Esophagus (tissue), 2 donors: ENCODE data around the gene ATP4A. TPM values are rescaled to one million over a fixed set of nuclear protein-coding genes. Genes with fewer than 3 reads are reported as not detected.

Experiments
- polyA plus RNA-seq, 2 donors: library from polyadenylated mRNA; stranded (reverse); fragments of 200-250 nt; gene quantifications; one replicate each; pipeline ENCODE4 v1.2.3, GENCODE V29; 2013
- donor health status: healthy with polysubstance abuse.
- donor health status: Bipolar disorder and iron deficiency.

The ATP4A gene
- polyA plus RNA-seq, 2 donors, result 0.02 to 0.12 TPM

Other genes with a start within 250 kb of the ATP4A start
- 1 to 10 TPM in 1 of 2 donors, under 1 TPM in 1; 0.71 to 1.2 TPM for gene CD22, start 234.5 kb downstream of the ATP4A start, polyA plus RNA-seq
- not detected for gene FFAR1, start 215.8 kb downstream of the ATP4A start, polyA plus RNA-seq
- not detected for gene FFAR3, start 205.2 kb downstream of the ATP4A start, polyA plus RNA-seq
- not detected for gene GPR42, start 192.6 kb downstream of the ATP4A start, polyA plus RNA-seq
- 1 to 10 TPM in 1 of 2 donors, under 1 TPM in 1; 0.59 to 1.4 TPM for gene FFAR2, start 115.4 kb downstream of the ATP4A start, polyA plus RNA-seq
- 100 to 1,000 TPM; 109 to 238 TPM for gene KRTDAP, start 73.2 kb downstream of the ATP4A start, polyA plus RNA-seq
- 100 to 1,000 TPM; 223 to 315 TPM for gene DMKN, start 50.0 kb downstream of the ATP4A start, polyA plus RNA-seq
- gene SBSN, start 35.3 kb downstream of the ATP4A start, polyA plus RNA-seq, result 1,000 to 10,000 TPM in 1 of 2 donors, 100 to 1,000 TPM in 1; 453 to 1,191 TPM
- gene GAPDHS, start 30.2 kb downstream of the ATP4A start, polyA plus RNA-seq, result not detected
- 100 to 1,000 TPM in 1 of 2 donors, 10 to 100 TPM in 1; 61.7 to 145 TPM for gene TMEM147, start 18.0 kb downstream of the ATP4A start, polyA plus RNA-seq
- not detected for gene PMIS2, start 22.5 kb upstream of the ATP4A start, polyA plus RNA-seq
- gene HAUS5, start 49.1 kb upstream of the ATP4A start, polyA plus RNA-seq, result 10 to 100 TPM; 10.1 to 24.1 TPM
- gene RBM42, start 65.4 kb upstream of the ATP4A start, polyA plus RNA-seq, result 10 to 100 TPM; 47.8 to 61.5 TPM
- 1 to 10 TPM; 3.4 to 5.6 TPM for gene ETV2, start 78.1 kb upstream of the ATP4A start, polyA plus RNA-seq
- 1,000 to 10,000 TPM; 1,022 to 1,339 TPM for gene COX6B1, start 84.7 kb upstream of the ATP4A start, polyA plus RNA-seq
- 10 to 100 TPM; 10.7 to 11.5 TPM for gene UPK1A, start 102.9 kb upstream of the ATP4A start, polyA plus RNA-seq
- under 1 TPM; 0.07 to 0.18 TPM for gene ZBTB32, start 140.9 kb upstream of the ATP4A start, polyA plus RNA-seq
- 10 to 100 TPM; 21.5 to 33.8 TPM for gene KMT2B, start 154.3 kb upstream of the ATP4A start, polyA plus RNA-seq
- gene IGFLR1, start 178.8 kb upstream of the ATP4A start, polyA plus RNA-seq, result 1 to 10 TPM; 4.3 to 5.1 TPM
- gene U2AF1L4, start 181.8 kb upstream of the ATP4A start, polyA plus RNA-seq, result 10 to 100 TPM; 17.4 to 43.4 TPM
- 100 to 1,000 TPM in 1 of 2 donors, 10 to 100 TPM in 1; 62.5 to 128 TPM for gene PSENEN, start 182.0 kb upstream of the ATP4A start, polyA plus RNA-seq
- gene LIN37, start 184.9 kb upstream of the ATP4A start, polyA plus RNA-seq, result 10 to 100 TPM; 10.6 to 20.9 TPM
- 10 to 100 TPM; 12.5 to 18.3 TPM for gene HSPB6, start 193.4 kb upstream of the ATP4A start, polyA plus RNA-seq
- 10 to 100 TPM in 1 of 2 donors, 1 to 10 TPM in 1; 5.5 to 13.8 TPM for gene PROSER3, start 194.5 kb upstream of the ATP4A start, polyA plus RNA-seq
- 10 to 100 TPM in 1 of 2 donors, 1 to 10 TPM in 1; 5.7 to 20.8 TPM for gene ARHGAP33, start 211.9 kb upstream of the ATP4A start, polyA plus RNA-seq
- gene PRODH2, start 249.2 kb upstream of the ATP4A start, polyA plus RNA-seq, result not detected